Measurements from ENCODE around the gene GSK3B.
"Not testable (repeated sequence)": the region's sequence is repeated elsewhere in the genome, so short reads cannot be mapped to it uniquely, and the experiment has no call there.

GSK3B gene

DNA sequence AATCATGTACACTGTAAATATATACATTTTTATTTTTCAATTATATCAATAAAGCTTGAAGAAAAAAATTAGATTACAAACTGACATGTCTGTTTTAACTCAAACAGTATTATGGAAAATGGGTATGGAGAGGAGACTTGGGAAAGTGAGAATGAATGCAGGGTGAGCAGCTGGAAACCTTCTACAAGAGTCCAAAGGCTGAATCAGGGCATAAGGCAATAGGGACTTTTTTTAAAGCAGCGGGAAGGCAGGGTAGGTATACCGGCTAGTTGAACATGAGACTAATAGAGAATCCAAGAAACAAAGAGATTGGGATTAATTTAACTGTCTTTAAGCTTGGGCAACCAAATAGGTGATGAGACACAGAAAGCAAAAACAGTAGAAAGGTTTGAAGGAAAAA lies 167.1 kb downstream of the GSK3B start:
- no peak for DNase-seq

GRCh38 chr3:119924111-119925094 lies 169.8 kb downstream of the GSK3B start:
- no peak for DNase-seq

DNA sequence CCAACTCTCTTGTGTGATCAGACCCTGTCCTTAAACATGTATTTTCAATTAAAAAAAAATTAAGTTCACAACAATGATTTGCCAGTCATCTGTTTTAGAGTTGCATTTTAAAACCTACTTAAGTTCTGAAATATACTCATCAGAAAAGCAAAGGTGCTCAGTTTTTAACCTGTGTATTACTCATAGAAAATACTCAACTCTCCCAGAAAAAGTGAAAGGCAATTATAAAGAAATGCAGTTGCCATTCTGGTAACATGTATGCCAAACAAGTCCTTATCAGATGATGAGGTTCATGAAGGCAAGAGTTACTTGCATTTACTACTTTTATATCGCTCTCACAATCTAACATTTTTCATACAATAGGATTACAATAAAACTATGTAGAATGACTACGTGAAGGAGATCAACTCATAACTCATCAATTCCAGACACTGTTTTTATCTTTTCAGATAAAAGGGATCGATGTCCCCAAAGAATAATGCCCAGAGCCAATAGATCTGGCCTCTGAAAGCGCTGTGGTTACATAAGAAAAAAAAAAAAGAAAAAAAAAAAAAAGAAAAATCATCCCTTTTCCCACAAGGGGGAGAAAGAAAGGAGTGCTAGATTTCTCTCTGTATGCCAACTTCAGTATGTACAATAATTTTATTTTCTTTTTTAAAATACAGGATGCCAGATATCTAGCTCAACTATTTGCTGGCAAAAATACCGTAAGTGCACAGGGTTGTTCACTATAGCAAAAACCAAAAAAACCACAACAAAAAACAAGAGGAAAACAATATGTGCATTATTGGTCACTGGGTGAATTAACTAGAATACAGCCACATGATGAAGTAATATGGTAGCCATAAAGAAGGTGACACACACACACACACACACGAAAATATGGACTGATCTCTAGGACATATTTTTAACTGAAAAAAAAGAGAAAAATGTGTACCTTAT lies 175.0 kb downstream of the GSK3B start:
- peak in 1 of 5 experiments; percentile 49 for DNase-seq

DNA sequence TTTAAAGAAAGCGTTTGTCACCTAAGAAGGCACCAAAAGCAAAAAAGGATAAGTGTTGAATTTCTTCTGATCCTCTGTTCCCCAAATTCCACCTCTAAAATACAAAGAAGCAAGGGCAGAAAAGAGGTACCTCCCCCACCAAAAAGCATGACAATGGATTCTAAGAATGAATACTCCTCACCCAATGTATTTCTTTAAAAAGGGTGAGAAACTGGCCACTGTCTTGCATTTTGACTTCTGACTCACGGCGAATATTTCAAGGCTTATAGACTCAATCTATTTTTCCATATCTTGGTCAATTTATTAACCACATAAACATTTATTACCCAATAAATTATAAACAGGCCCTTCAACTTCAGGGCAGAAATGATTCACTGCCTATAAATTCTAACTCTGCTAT lies 181.2 kb downstream of the GSK3B start:
- no peak for DNase-seq

GRCh38 chr3:119912220-119912619 lies 182.0 kb downstream of the GSK3B start:
- DNase-seq: peak in 1 of 5 experiments; percentile 60

- DNase-seq: peak in 1 of 5 experiments; percentile 34
These were observed 182.5 kb downstream of the GSK3B start for GRCh38 chr3:119911748-119912147.

DNA sequence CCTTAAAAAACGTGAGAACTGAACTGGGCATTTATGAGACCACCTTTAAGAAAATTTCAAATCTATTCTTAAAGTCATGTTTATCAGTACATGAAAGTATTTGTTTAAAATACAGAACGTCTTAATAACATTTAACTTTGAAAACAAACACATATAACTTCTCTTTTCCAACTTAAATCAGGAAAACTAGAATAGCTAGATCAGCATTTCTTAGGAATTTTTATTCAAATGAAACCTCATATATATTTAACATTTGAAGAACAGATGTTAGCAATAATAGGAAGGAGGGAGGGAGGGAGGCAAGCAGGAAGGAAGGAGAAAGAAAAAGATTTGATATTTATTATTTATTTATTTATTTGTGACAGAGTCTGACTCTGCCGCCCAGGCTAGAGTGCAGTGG lies 192.2 kb downstream of the GSK3B start:
- DNase-seq: no peak

- DNase-seq: no peak
These were observed 193.1 kb downstream of the GSK3B start for GRCh38 chr3:119901148-119901547.

GRCh38 chr3:119899192-119899511 lies 195.1 kb downstream of the GSK3B start:
- DNase-seq: no peak

DNA sequence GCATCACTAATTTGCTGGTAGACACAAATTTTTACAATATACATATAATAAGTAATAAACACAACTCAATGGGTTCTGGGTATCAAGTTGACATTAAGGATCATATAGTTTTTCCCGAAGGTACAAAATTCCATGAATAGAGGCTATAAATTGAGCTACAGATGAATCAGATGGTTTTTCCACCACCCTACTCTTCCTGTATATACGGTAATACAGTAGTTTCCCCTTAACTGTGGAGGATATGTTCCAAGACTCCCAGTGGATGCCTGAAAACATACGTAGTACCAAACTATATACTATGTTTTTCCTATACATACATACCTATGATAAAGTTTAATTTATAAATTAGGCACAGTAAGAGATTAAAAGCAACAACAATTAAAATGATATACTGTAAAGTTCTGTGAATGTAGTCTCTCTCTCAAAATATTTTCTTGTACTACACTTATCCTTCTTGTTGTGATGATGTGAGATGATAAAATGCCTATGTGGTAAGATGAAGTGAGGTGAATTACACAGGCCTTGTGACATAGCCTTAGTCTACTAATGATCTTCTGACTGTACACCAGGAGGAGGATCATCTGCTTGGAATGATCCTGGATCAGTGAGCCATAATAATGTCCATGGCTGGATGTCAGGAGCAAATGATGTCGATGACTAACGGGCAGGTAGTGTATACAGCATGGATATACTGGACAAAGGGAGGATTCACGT lies 195.6 kb downstream of the GSK3B start:
- no peak for DNase-seq

DNA sequence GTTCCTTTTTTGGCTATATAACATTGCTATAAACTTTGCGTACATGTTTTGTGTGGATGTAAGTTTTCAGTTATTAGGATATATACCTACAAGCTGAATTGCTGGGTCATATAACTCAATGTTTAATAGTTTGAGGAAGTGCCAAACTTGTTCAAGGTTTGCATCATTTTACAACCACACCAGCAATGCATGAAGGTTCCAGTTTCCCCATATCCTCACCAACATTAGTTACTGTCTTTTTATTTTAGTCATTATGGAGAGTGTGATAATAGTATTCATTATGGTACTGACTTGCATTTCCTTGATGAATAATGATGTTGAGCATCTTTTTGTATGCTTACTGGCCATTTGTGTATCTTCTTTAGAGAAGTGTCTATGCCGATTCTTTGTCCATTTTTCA lies 200.1 kb downstream of the GSK3B start:
- no peak for DNase-seq

DNA sequence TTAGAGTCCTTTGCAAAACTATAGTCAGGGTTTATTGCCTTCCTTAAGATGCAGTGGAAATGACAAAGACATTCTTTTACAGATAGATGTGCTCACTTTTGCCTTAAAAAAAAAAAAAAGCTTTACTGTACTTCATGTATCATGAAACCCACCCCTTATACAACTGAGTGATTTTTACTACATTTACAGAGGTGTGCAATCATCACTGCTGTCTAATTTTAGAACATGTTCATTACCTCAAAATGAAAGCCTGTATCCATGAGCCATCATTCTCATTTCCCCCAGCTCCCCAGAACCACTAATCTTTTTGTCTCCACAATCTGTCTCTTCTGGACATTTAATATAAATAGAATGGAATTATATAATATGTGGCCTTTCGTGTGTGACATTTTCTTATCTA lies 200.5 kb downstream of the GSK3B start:
- DNase-seq: no peak

DNA sequence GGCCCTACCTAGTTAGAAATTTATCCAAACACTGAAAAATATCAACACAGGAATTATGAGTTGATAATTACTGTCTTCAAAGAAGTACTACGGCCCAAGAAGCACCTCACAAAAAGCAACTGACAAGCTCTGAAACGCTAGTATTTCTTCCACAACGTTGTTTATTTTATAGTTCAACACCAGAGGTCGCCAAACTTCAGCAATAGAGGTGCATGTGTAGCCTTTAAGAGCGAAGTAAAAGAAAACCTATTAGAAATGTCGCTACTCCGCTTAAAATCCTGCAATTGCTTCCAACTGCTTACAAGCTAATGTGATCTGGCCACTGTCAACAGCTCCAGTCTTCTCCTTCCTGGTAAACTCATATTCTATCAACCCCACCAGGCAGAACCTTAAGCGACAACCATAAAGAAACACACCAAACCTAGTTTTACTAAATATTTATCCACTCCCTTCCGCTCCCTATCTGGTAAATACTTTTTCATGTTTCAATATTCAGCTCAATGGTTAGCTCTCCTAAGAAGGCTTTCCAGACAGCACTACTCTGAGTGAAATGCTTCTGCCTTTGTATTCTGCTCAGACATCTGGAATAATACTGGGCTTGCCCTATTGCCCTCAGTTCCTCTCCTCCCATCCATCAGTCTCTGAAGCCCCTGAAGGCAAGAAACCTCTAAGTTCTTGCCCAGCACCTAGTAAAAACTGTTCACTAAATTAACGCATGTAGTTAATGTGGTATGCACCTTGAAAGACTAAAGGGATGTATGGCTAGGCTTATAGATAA lies 202.1 kb downstream of the GSK3B start:
- DNase-seq: peak in 2 of 5 experiments; percentile 7 to 70

- not testable (repeated sequence) for DNase-seq
These were observed 205.6 kb downstream of the GSK3B start for GRCh38 chr3:119888681-119889080.

GRCh38 chr3:119885746-119886530 lies 208.3 kb downstream of the GSK3B start:
- peak in 1 of 5 experiments; percentile 12 for DNase-seq

- no peak for DNase-seq
These were observed 210.1 kb downstream of the GSK3B start for GRCh38 chr3:119884161-119884557.

GRCh38 chr3:119883461-119884160 lies 210.6 kb downstream of the GSK3B start:
- no peak for DNase-seq

GRCh38 chr3:119880966-119881365 lies 213.3 kb downstream of the GSK3B start:
- no peak for DNase-seq

DNA sequence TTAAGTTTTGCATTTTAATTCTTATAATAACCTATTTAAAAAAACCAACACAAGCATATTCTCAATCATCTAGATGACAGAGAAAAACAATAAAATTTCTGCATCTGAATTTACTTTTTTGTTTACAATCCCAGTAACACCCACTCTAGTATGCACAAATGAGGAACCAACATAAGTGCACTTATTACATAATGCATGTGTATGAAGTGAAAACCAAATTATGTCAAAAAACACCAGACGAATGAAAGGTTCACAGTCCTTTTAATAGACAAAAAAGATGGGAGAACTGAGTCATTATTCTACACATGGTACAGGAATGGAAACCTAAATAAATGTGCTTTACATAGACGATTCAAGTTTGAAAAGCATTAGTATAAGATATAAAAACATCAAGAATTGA lies 220.6 kb downstream of the GSK3B start:
- DNase-seq: no peak

- no peak for DNase-seq
These were observed 221.5 kb downstream of the GSK3B start for GRCh38 chr3:119872773-119873172.

Data from T-helper 2 cell (primary cell).